Gastrocnemius medialis (tissue), 4 donors: ENCODE measurements around the gene ANGEL1.

Experiments used
- POLR2A ChIP-seq, 2 donors: fragments of 450-650 bp; IDR thresholded peaks; one replicate each; pipeline ENCODE4 v1.6.1; 2017; ENCODE audit warnings: antibody characterized with exemption in 2 of 2, mild to moderate bottlenecking in 2 of 2, moderate library complexity in 2 of 2
- TF ChIP-seq, protein P1 (sequence below), 5 experiments: fragments of 450-650 bp in 3 of 5; fragments of 200-600 bp in 2 of 5; sonication (generic) in 2 of 5; IDR thresholded peaks in 4 of 5; conservative IDR thresholded peaks in 1 of 5; 1 replicate in 4 of 5; 2 replicates in 1 of 5; pipeline ENCODE4 v1.5.1; 2016 to 2019; ENCODE audit warnings: antibody characterized with exemption in 5 of 5, mild to moderate bottlenecking in 3 of 5, moderate library complexity in 3 of 5

DNA sequence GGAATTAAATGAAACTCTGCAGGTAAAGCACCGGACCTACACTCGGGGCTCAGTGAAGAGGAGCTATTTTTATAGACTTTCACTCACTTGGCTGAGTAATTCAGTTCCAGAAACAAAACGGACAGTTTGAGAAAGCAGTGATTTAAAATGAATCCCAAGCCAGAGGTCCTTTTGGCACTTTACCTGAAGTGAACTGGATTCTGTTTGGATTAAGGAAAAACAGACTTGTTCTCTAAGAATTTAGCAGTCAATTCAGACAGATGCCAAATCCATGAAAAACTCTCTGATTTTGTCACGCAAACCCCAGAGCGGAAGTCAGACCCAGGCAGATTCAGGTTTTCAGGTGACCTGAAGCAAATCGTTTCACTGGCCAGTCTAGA lies 56.3 kb downstream of the ANGEL1 start:
- TF ChIP-seq, protein P1, sequence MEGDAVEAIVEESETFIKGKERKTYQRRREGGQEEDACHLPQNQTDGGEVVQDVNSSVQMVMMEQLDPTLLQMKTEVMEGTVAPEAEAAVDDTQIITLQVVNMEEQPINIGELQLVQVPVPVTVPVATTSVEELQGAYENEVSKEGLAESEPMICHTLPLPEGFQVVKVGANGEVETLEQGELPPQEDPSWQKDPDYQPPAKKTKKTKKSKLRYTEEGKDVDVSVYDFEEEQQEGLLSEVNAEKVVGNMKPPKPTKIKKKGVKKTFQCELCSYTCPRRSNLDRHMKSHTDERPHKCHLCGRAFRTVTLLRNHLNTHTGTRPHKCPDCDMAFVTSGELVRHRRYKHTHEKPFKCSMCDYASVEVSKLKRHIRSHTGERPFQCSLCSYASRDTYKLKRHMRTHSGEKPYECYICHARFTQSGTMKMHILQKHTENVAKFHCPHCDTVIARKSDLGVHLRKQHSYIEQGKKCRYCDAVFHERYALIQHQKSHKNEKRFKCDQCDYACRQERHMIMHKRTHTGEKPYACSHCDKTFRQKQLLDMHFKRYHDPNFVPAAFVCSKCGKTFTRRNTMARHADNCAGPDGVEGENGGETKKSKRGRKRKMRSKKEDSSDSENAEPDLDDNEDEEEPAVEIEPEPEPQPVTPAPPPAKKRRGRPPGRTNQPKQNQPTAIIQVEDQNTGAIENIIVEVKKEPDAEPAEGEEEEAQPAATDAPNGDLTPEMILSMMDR (IDR thresholded peaks at IDR 0.05 in 4 of 5, conservative IDR thresholded peaks at IDR 0.05 in 1 of 5) = no peak
- no peak for TF ChIP-seq POLR2A (IDR thresholded peaks at IDR 0.05)
